GM21360 (cell line): ENCODE results near the gene TDP1.

ENCODE experiments used
- ATAC-seq: cut with Tn5 transposase; IDR thresholded peaks from one replicate; pipeline ENCODE4 v1.9.1; 2021; ENCODE audit warnings: mild to moderate bottlenecking, moderate library complexity; ENCODE audit not compliant: unreplicated experiment

Gene TDP1

DNA sequence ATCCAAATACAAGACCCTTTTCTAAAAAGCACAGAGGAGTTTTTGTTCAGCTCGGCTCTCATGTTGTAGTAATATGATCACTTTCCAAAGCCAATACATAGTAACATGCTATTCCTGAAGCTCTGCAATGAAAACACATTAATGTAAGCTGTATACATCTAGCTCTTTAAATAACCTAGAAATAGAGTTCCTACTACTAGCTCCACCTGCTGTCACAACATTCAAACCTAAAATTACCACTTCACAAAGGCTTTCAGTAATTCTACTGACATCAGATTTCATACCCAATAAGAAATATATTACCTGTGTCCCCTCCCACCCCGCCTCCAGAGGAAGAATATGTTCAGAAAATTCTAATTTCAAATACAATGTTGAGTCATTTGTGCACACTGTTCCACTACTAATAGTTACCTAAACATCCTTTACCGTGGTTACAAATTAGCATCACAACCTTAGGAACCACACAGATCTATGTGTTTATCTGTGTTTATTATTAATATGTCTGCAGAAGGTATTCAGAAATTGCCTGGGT is 19.0 kb upstream of the TDP1 start:
- no peak for ATAC-seq

DNA sequence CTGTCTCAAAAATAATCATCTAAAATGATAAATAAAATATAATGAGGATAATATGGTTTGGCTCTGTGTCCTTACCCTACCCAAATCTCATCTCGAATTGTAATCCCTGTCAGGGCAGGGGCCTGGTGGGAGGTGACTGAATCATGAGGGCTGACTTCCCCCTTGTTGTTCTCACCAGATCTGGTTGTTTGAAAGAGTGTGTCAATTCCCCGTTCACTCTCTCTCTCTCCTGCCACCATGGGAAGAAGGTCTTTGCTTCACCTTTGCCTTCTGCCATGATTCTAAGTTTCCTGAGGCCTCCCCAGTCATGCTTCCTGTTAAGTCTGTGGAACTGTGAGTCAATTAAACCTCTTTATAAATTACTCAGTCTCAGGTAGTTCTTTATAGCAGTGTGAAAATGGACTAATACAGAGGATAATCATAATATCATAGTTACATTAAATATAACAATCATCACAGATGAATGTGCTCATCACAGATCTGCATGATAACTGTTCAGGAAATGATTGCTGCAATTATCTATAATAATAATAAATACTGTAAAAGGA is 13.8 kb upstream of the TDP1 start:
- no peak for ATAC-seq

DNA sequence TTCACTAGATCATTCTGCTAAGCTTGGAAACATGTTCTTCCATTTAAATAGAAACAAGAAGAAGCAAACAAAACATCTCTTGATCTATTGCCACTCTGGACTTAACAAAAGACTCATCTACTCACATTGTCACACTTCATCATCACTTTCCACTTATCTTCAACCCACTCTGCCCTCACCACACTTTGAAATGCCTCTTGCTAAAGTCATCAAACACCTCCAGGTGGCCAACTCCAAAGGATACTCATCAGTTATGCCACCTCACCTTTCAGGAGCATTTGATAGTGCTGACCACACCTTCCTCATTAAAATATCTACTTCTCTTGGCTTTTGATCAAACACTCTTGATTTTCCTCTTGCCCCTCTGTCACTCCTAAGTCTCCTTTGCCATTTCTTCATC is 8.4 kb upstream of the TDP1 start:
- ATAC-seq: no peak

DNA sequence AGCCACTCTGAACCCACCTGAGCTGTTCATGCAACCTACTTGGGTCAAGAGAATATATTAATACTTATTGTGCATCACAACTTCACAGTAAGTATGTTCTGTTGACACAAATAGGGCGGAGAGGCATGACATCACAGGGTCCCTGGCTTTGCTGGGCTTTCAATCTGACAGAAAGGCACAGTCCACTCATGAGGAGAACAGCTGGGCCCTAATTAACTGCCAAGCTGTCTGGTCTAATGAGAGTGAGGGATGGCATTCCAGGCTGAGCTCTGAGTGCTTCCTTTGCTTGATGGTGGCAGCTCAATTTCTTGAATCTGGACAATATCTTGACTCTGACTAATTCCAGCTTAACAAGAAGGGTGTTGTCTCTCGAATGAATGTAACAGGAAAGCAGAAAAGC is 3.2 kb upstream of the TDP1 start:
- ATAC-seq: no peak

DNA sequence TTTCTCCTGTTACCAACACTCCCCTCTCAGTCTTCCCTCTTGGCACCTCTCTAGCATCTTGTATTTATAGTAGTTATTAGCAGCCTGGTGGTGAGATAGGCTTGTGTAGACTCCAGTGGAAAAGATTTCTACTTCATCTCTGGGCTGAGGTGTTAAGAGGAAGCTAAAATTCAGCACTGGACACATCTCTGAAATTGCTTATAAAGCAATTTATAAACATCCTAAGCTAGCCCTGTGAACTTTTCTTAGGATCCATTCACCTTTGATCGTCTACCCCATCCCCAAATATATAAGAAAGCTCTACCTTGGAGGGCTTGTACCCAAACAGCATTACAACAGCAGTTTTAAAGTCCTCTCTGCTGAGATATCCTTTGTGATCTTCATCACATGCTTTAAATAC is 2.1 kb upstream of the TDP1 start:
- ATAC-seq: no peak

DNA sequence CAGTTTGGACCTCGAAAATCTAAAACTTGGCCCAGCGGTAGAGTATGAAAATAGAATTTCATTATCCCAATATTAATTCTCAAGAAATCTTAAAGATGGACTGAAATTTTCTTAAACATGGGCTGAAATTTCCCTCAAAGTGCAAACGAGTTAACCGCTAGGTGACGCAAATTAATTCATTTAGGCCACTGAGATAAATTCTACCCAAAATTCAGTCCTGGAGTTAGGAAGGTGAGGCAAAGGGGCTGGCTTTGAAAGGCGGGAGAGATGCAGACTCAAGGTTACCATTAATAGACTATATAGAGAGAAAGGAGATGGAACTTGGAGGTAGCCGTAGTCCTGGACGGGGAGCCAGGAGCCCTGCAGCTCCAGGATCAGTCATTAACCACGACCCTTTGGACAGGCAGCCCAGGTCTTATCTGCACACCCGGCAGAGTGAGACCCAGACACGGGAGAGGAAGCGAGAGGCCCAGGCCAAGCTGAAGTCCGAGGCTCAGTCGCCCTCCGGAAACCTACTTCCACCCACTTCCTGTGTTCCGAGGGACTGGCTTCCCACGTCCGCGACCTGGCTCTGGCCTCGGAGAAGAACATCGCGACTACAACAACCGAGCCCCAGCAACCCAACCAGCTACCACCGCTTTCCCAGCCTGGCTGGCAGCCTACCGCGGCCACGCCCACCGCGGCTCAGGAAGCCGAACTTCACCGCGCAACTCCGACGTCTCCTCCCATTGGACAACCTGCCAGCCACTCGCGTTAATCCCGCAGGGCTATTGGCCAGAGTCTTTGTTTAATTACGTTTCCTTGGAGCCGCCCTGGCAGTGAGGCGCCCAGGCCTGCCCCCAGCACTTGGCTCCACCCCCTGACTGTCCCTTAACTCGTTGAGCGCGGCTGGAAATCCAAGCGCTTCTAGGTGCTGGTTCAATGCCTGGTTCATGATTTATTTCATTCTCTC is 1.4 kb upstream of the TDP1 start, which contains the start of gene EFCAB11:
Gene EFCAB11, minus strand, starts transcription at position 661 of the 952 bp plus-strand sequence. Its CDS starts 70 bp downstream, at position 591.
- peak; percentile 83 for ATAC-seq

DNA sequence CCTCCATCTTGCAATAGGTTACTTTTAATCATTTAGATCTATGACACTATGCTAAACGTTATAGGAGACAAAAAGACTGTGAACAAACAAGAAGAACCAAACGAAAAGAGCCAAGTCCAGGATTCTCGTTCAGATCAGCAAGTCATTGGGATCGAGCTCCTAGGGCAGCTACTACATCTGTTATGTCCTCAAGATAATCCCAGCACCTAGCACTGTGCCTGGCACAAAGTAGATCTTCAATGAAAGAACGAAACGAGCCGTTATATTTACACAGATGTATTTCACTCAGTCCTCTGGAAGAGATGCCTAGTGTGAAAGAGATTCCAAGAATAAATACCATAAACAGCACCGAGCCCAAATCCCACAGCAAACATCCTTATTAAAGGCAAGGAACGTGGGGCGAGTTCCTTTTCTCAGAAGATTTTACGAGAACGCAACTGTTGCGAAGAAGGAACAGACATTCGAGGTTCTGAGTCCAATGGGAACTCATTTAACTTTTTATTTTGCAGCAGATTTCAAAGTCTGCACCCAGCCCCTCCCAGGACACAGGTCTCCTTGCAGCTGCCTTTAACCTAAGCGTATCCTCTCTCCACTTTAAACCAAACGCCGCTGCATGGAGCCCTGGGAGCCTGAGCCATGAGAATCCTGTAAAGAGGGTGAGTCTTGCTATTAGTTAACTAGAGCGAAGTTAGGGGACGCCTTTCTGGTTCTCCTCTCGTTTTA is 544 bp upstream of the TDP1 start:
- ATAC-seq: peak; percentile 8

DNA sequence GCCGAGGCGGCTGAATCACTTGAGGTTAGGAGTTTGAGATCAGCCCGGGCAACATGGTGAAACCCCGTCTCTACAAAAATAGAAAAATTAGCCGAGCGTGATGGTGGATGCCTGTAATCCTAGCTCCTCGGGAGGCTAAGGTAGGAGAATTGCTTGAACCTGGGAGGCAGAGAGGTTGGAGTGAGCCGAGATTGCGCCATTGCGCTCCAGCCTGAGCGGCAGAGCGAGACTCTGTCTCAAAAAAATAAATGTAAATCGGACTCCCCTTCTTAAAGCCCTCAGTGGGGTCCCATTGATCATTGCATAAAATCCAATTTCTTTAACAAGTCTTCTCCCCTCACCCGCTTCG is 908 bp downstream of the TDP1 start:
- no peak for ATAC-seq

DNA sequence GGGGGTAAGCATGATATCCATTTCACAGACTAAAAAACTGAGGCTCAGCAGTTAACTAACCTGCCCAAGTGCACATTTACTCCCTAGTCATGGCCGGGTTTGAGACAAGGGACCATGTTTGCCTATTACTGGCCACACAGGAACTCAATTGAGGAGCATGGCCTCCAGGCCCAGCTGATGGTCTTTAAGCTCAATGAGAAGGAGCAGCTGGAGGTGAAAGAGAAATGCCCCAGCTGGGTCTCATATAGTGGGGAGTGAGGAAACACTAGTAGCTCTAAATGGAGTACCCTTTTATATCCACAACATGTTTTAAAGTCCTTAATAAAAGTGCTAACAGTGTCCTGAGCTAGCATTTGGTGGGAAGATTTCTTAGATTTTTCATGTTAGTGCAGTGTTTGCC is 1.6 kb downstream of the TDP1 start:
- ATAC-seq: no peak

DNA sequence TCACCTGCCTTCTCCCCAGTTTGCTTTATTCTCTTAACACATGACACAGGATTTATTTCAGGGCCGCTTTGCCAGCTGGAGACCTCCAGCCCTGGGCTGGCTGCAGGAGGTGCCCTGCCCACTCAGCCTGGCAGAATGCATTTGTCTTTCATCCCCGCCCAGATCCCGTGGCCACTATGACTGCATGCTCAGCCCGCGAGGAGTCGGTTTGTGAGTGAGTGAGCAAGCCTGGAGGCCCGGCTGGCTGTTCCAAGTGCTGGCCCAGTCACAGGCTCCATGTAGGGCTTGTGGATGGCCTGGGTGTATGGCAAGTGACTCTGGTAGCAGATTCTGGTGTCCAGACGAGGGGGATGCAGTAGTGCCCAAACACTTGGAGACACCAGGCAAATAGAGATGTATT is 2.1 kb downstream of the TDP1 start:
- no peak for ATAC-seq

DNA sequence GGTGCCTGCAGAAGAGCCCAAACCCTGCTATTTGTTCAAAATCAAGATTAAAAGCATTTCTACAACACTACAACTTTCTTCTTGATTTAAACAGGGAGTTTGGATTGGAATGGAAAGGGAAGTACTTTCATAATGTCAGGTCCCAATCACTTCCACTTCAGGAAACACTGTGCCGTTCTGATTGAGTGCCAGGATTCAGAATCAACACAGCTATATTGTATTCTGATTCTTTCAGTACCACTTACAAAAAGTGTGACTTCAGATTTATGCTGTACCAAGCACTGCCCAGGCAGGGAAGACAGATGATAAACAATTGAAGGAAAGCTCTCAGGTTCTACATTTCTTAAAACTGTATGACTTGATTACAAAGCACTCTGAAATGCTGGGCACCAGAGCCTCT is 3.2 kb downstream of the TDP1 start:
- no peak for ATAC-seq

DNA sequence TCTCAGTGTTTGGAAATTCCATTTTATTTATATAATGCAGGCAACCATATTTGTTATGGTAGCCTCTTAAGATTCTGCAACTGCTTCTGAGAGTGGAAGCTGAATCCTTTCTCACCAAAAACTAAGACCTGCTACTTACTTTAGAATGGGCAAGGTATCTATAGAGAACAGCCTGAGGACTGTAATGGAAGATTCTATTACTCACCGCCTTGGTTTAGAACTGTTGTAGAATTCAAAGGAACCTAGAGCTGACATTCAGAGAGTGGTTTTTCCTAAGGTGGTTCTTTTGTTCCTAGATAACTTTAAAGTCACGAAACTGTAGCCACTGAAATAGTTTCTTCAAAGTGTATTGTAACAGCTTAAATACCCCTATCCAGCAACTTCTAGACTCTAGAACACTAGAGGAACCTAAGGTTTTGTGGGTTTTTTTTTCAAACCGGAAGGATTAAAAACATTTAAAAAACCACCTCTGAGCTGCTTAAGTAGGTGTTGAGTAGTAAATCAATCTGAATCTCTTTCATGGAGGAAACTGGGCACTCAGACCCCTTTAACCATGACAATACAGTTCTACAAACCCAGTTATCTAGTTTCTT is 4.2 kb downstream of the TDP1 start:
- no peak for ATAC-seq

DNA sequence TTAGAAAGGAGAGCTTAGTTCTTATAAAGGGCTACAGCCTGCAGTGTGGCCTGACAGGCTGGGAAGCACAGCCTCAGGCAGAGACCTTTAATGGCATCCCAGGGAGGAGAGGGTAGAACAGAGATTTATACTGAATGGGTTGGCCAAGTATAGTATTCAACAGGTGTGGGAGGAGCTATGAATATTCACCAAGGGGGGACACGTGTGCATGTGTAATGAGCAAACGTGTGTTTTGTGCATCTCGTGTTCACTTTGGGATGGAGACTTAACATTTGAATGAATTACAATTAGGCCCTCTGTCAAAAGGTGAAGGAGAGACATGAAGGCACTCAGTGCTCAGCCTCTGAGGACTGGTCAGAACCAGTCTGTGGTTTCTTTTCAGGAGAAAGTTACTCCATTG is 5.2 kb downstream of the TDP1 start:
- no peak for ATAC-seq

DNA sequence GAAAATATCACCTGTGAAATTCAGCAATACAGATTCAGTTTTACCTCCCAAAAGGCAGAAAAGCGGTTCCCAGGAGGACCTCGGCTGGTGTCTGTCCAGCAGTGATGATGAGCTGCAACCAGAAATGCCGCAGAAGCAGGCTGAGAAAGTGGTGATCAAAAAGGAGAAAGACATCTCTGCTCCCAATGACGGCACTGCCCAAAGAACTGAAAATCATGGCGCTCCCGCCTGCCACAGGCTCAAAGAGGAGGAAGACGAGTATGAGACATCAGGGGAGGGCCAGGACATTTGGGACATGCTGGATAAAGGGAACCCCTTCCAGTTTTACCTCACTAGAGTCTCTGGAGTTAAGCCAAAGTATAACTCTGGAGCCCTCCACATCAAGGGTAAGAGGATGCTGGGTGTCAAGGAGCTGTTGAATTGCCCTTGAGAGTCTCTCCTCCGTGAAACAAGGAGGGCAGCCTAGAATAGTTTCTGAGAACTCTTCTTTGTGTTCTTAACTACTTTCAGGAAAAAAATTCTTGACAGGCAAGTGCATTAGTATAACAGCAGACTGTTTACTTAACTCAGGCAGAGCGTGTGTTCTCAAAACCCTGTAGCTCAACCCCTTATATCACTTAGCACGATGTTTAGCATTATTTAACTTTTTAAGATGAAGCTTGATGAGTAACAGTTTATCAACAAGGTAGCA is 7.7 kb downstream of the TDP1 start:
- ATAC-seq: no peak

DNA sequence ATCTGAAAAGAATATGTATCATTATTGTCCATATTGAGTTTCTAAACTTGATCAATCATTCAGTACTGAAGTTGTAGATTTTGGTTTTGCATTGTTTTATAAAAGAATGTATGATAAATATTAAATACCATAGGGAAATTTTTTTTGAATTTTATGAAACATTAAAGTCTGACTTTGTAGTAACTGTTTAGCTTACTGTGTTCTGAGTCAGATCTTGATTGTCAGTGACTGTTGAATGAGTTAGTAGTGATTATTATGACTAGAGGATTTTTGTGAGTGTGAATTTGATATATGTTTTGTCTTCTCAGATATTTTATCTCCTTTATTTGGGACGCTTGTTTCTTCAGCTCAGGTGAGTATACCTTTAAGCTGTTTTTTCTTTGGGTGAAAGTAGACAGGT is 10.1 kb downstream of the TDP1 start:
- no peak for ATAC-seq

DNA sequence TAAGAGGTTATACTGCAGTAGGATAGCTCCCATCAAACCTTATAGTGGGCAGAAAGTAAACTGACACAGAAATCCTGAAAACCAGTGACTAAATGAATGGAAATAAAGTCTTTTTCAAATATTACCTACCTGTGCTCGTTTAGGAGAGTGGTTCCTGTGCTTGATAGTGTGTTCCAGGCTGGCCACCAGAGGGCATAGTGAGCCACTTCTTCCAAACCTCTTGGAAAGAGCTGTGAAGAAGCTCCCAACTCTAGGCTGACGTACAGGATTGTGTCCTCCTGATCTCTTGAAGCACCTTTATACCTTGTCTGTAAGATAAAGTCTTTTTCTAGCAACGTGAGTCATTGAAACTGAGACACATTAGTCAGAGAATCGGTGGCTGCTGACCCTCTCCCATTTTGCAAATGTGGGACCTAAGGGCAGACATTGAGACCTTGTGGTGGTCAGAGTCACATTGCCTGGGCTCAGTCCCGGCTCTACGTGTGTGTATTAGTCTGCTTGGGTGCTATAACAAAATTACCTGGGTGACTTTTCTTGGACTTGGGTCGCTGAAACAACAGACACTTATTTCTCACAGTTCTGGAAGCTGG is 17.6 kb downstream of the TDP1 start:
- no peak for ATAC-seq

DNA sequence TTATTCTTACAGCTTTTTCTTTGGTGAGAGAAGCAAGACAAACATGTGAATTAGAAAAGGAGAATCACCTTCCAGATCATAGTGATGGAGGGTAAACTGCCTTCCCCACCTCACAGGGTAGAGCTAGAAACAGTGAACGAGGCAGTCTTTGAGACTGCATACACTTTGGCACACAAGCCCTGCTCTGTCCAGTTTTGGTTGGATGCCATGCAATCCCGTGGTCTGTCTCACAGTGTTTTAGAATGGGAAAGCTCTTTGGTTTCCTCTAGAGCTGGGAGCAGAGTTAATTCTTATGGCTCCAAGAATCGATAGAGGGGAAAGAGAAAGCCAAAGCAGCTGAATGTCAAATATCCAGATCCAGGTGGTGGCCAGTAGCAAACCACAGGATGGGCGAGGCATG is 21.9 kb downstream of the TDP1 start:
- no peak for ATAC-seq

DNA sequence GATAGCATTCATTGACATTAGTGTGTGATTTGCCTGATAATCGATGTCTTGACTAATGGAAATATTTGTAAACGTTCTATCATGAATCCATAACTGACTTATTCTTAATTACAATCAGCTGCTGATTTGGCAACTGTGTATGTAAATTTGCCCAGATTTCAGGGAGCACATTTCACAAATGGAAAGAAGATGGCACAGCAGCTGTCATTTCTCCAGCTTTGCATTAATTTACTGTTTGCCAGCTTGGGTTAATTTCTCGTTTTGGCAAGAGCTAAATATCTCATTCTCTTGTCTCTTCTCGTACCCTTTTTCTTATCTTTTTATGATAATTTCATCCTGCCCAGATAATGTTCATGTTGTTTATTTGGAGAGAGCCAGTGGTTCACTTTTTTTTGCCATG is 22.9 kb downstream of the TDP1 start:
- ATAC-seq: no peak

DNA sequence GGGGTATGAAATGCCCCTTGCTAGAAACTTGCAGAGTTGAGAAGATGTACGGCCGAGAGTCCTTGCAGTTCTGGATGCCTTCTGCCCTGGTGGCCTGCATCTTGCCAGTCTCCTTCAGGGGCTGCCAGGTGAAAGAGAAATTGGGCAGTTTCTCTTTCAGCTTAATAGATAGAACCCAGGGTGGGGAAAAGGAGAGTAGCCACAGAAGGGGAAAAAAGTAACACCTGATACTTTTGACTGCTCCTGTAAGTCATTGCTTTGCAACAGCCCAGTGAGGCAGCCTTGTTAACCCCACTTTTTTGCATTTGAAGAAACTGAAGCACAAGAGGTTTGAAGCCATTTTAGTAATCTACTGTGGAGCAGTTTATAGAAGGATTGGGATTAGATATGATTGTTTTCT is 27.6 kb downstream of the TDP1 start:
- no peak for ATAC-seq

DNA sequence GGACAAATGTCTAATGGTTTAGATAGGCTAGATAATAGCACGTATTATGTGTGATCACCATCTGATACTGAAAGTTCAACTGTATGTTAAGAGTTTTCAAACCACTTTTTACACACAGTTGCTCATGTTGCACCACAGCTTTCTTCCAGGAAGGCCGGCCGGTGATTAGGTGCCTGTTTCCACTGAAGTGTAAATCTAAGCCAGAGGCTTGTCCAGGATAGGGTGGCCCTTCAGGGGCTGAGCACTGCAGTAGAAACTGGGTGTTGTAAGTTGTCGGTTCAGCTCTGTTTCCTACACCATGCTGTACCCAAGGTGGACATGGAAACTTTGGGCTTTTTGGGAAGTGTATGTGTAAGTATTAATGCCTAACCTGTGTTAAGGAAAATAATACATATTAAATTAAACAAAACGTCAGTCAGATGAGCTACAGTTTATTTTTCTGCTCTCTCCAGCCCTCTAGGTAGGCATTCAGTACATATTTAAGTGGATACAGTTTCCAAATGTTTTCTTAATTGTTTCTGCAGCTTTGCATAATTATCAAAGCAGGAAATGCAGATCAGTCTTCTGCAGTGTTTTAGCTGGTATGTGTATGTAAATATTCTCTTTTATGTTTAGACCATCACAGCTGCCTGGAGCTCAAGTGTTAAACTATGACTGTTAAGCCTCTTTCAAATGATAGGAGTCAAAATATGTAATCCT is 30.9 kb downstream of the TDP1 start:
- ATAC-seq: no peak
